OCI-M1 (cell line): ENCODE results near the gene ZP1.

Experiments
- DNase-seq: peaks from one replicate; lab custom pipeline; 2025; lab: John Stamatoyannopoulos, UW

ZP1 gene

DNA sequence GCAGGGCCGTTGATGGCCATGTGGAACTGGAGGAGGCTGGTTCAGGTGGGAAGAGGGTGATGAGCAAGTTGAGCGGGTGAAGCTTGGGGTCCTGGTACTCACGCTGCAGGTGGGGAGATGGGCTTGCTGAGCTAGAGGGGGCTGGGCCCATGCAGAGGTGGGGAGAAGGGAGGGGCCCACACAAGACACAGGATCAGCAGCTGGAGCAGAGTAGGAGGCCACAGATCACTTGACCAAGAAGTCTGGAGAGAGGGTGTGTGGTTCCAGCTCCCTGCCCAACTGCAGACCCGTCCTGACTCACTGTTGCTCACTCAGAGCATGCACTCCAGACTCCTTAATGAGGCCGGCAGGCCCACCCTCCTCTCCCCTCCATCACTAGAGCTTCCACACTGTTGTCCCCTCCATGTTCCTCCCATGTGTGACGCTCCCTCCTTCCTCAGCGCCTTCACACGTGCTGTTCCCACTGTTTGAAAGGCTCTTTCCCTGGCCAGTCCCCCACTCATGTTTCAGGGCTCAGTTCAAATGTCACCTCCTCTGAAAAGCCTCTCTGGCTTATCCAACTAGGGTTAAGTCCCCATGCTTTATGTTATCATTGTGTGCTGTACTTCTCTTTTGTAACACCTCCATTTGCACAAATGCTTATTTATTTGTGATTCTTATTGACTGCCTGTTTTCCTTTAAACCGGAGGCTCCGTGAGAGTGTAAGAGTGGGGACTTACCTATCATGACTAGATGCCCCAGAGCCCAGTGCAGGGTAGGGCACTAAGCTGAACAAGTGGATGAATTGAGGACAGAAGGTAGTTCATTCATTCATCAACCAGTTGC, 23.1 kb upstream of the ZP1 start:
- DNase-seq = no peak

DNA sequence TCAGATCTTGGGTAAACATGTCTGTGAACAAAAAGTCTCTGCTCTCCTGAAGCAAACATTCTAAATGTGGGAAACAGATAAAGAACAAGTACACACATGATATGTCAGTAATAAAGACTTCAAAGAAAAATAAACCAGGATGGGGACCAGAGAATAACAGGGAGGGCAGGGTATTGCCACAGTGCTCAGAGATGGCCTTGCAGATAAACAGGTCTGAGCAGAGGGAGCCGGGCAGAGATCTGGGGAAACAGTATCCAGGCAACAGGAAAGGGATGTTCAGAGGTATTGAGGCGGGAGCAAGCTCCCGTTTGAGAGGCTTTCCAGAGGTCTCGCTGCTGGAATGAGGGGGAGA, 22.5 kb upstream of the ZP1 start:
- DNase-seq = no peak

DNA sequence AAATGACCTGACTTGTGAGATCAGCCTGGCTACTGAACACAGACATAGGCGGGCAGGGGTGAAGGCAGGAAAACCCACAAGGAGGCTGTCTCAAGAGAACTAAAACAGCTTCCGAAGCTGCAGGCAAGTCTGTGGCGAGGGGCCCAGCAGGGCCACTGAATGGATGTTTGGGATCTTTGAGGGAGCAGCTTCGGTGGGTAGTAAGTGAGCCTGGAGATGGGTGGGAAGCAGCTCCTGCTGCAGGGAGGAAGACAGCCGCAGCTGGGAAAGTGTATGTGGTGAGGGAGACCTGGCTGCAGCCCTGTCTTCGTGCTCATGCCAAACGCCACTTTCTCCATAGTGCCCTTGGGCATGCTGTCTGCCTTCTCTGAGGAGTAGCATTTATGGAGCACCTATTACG, 22.0 kb upstream of the ZP1 start:
- DNase-seq = no peak

- DNase-seq = no peak
Measured at GRCh38 chr11:60847281-60847680, 20.1 kb upstream of the ZP1 start.

DNA sequence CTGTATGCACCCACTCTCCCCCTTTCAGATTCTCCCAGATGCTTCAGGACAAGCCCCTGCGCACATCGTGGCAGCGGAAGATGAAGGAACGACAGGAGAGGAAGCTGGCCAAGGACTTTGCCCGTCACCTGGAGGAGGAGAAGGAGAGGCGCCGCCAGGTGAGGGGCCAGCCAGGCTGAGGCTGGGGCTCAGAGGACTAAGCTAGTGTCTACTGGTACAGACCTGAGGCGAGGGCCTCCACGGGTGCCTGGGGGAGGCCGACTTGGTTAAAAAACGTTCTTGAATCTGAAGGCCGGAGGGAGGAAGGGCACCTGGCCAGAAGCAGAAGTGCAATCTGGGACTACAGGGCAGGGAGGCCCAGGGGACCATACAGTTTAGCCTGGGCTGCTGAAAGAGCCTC, 19.4 kb upstream of the ZP1 start:
- no peak for DNase-seq

GRCh38 chr11:60848714-60849151, 18.6 kb upstream of the ZP1 start:
- no peak for DNase-seq

- DNase-seq = no peak
Measured at GRCh38 chr11:60849641-60850520, 17.5 kb upstream of the ZP1 start.

- DNase-seq = no peak
Measured at GRCh38 chr11:60851327-60852104, 15.8 kb upstream of the ZP1 start.

- DNase-seq = no peak
Measured at GRCh38 chr11:60852117-60852981, 15.0 kb upstream of the ZP1 start.

DNA sequence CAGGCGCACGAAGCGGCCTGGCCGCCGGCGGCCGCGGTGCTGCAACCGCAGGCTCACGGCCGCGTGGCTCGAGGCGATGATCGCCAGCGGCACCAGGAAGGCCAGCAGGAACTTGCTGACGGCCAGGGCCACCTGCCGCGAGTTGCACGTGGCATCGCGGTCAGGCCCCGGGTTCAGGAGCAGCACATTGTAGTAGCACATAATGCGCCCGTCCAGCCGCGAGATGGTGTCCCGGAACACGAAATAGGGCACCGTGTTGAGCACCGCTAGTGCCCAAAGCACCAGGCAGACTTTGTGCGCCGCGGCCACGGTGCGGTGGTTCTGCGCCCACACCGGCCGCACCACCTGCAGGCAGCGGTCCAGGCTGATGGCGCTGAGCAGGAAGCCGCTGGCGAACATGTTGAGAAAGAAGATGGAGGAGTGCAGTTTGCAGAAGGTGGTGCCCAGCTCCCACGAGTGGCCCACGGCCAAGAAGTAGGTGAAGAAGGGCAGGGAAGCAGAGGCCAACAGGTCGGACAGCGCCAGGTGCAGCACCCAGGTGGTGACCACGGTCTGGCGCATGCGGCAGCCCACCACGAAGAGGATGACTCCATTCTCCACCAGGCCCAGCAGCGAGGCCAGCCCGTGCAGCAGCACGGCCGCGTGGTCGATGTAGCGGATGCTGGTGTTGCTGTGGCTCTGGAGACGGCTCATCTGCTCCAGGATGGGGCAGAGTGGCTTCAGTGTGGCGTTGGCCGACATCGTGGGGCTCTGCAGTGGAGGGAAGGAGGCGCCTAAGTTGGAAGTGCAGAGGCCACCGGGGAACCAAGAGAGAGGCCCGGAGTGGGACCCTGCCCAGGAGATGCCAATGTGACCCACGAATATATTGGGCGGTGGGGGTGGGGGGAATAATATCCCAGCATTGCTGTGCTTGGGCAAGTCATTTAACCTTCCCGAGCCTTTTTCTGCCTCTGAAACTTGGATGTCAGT, 14.1 kb upstream of the ZP1 start:
- DNase-seq = no peak

GRCh38 chr11:60854140-60854846, 13.0 kb upstream of the ZP1 start:
- DNase-seq = peak; percentile 82

GRCh38 chr11:60854847-60855725, 12.3 kb upstream of the ZP1 start:
- peak; percentile 29 for DNase-seq

DNA sequence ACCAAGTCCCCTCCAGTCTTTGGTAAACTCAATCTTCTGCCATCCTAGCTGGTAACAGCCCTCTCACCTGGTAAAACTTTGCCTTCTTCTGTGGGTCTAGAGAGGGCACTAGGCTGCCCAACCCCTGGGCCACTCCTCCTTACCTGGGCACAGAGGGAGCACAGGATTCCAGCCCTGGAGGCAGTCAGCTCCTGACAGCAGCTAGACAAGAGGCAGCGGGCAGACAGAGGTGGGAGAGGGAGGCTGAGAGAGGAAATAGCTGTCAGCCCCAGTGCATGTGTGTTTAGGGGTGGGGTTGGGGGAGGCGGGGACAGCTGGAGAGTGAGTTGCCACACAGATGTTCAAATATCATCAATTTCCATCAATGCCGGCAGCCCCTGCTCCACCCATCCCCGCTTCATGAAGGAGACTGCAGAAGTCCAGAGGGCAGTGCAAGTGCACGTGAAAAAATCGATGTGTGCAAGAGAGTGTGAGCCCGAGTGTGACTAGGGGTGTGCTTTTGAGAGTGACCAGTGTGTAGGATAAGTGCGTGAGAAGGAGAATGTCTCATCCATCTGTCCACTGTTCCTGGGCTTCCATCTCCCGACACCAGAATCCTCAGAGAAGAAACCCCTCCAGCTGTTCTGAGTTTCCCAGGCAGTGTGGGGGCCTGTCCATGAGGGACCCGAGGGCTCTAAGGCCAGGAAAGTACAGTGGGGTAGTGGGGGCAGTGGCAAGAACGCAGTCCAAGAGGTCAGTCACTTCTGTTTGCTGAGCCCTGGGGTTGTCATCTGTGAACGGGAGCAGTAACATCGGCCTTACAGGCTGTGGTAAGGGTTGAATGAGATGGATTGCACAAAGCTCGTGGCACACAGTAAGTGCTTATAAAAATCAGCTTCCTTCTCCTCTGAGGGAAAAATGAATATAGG, 11.4 kb upstream of the ZP1 start, which contains the start of gene PTGDR2:
TSS of gene PTGDR2 (minus strand) at position 225 of the 908 bp plus-strand sequence. CDS start 2,228 bp downstream, outside the sequence.
- DNase-seq = peak; percentile 33

- DNase-seq = no peak
Measured at GRCh38 chr11:60857378-60858232, 9.7 kb upstream of the ZP1 start.

DNA sequence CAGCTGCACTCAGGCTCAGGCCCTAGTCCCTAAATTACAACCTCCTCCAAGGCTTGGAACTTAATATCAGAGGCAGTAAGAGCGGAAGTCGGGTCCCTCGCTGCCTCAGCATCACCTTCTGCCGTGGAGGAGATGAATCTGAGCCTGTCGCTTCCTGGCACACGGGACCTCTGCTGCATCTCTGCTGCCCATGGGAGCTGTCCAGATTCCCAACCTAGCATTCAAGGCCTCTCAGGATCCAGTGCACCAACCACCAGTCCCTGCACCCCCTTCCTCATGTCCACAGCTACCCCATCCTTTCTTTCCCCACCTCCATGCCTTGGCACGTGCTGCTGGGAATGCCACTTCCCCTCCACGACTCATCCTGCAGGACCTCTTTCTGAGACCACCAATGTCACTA, 9.1 kb upstream of the ZP1 start:
- no peak for DNase-seq

GRCh38 chr11:60858731-60859464, 8.4 kb upstream of the ZP1 start:
- DNase-seq = no peak
